OCI-LY3 (cell line): Measurements from ENCODE around the gene ARHGAP42.

Source experiments
- CTCF ChIP-seq: fragments of 200-600, 300-600 bp; sonication (generic); IDR thresholded peaks from 2 replicates; pipeline ENCODE4 v1.5.1; 2014; ENCODE audit warnings: antibody characterized with exemption, low read length, low read depth
- EZH2phosphoT487 ChIP-seq: fragments of 200-600 bp; shearing (Covaris generic); IDR thresholded peaks from 2 replicates; pipeline ENCODE4 v1.6.1; 2018; ENCODE audit warnings: antibody characterized with exemption, mixed run types, low read depth

GRCh38 chr11:100890789-100891188 is 203.7 kb downstream of the ARHGAP42 start:
- TF ChIP-seq CTCF (no peak), EZH2phosphoT487 (no peak)
